Thyroid gland (tissue), 4 donors: ENCODE data around the gene LSP1.

Source experiments
- POLR2A ChIP-seq, 2 donors: fragments of 450-650 bp; IDR thresholded peaks; one replicate each; pipeline ENCODE4 v1.6.1; 2017; ENCODE audit warnings: antibody characterized with exemption in 2 of 2, mild to moderate bottlenecking in 2 of 2, moderate library complexity in 1 of 2
- TF ChIP-seq, protein P1 (sequence below), 6 experiments: fragments of 200-600 bp in 3 of 6; fragments of 450-650 bp in 3 of 6; sonication (generic) in 3 of 6; IDR thresholded peaks; one replicate each; pipeline ENCODE4 v1.5.1; 2016 to 2019; ENCODE audit warnings: antibody characterized with exemption in 6 of 6, mild to moderate bottlenecking in 2 of 6, inconsistent platforms in 1 of 6, moderate library complexity in 1 of 6

DNA sequence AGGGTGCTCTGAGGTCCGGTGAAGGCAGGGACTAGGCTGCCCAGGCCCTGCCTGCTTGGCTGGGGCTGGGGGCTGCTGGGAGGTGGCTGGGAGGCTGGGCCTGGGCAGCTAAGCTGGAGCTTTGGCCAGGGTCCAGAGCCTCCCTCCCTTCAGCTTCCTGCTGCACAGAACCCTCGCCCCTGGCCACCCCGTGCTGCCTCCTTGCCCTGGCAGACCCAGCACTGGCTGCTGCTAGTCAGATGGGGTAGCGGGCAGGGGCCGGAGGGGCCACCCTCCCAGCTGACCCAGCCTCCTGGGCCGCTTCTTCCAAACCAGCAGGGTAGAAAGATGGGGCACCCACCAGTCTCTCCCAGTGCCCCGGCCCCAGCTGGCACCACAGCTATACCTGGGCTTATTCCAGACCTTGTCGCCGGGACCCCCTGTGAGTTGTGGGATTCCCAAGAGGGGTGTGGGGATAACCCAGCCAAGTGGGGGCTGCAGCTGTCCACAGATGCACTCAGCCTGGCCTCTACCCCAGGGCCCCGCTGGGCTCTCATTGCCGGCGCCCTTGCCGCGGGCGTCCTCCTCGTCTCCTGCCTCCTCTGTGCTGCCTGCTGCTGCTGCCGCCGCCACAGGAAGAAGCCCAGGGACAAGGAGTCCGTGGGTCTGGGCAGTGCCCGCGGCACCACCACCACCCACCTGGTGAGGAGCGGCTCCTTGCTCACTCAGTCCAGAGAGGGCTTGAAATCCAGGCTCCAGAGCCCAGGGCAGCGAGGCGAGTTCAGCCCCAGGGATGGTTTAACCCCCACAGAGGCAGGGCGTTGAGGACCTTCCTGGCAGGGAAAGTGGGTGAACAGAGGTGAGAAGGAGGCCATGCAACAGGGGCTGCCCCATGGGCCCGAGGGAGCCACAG is 17.9 kb upstream of the LSP1 start, which contains the start of gene SYT8:
- TF ChIP-seq, protein P1, sequence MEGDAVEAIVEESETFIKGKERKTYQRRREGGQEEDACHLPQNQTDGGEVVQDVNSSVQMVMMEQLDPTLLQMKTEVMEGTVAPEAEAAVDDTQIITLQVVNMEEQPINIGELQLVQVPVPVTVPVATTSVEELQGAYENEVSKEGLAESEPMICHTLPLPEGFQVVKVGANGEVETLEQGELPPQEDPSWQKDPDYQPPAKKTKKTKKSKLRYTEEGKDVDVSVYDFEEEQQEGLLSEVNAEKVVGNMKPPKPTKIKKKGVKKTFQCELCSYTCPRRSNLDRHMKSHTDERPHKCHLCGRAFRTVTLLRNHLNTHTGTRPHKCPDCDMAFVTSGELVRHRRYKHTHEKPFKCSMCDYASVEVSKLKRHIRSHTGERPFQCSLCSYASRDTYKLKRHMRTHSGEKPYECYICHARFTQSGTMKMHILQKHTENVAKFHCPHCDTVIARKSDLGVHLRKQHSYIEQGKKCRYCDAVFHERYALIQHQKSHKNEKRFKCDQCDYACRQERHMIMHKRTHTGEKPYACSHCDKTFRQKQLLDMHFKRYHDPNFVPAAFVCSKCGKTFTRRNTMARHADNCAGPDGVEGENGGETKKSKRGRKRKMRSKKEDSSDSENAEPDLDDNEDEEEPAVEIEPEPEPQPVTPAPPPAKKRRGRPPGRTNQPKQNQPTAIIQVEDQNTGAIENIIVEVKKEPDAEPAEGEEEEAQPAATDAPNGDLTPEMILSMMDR (IDR thresholded peaks at IDR 0.05) = no peak
- no peak for TF ChIP-seq POLR2A (IDR thresholded peaks at IDR 0.05)
